H1 (cell line): ENCODE results near the gene CKAP2L. TPM values are rescaled to one million over a fixed set of nuclear protein-coding genes. Genes with fewer than 3 reads are reported as not detected.

Experiments used
- CTCF ChIA-PET: fragments of 300-600 bp; sonication (Branson Sonifier 250); formaldehyde crosslinking; loops from one replicate; lab custom pipeline; 2021; ENCODE audit not compliant: partially characterized antibody; lab: Charles Lee
- POLR2A ChIA-PET: fragments of 300-600 bp; sonication (Branson Sonifier 250); formaldehyde crosslinking; loops from one replicate; lab custom pipeline; 2021; ENCODE audit warnings: inconsistent platforms; ENCODE audit not compliant: partially characterized antibody; lab: Charles Lee
- DNase-seq, 2 experiments: peaks; one replicate each; pipeline versions ENCODE4 v3.0.0 to v3.0.0-alpha.2; 2010 to 2022; ENCODE audit warnings: low spot score in 2 of 2, low read depth in 1 of 2, mixed read lengths in 1 of 2
- FAIRE-seq: peaks from 2 replicates; lab custom pipeline; 2011; peaks lifted over from hg19 to GRCh38; lab: Jason Lieb, UNC
- H2AFZ ChIP-seq: 2 replicates; pipeline ENCODE4 v1.8.1; 2012; ENCODE audit warnings: low read length, inconsistent platforms
- H2AK5ac ChIP-seq: 2 replicates; pipeline ENCODE4 v1.6.1; 2013; ENCODE audit warnings: low read depth, low read length
- H2BK120ac ChIP-seq: replicated peaks from 2 replicates; pipeline ENCODE3; 2013; ENCODE audit warnings: low read depth, low read length, inconsistent platforms
- H2BK12ac ChIP-seq: 2 replicates; pipeline ENCODE4 v1.6.1; 2013; ENCODE audit warnings: low read depth, low read length
- H2BK15ac ChIP-seq: 2 replicates; pipeline ENCODE4 v1.6.1; 2013; ENCODE audit warnings: low read length
- H2BK20ac ChIP-seq: 2 replicates; pipeline ENCODE4 v1.6.1; 2013; ENCODE audit warnings: low read length
- H2BK5ac ChIP-seq: 2 replicates; pipeline ENCODE4 v1.6.1; 2013; ENCODE audit warnings: low read depth, low read length
- H3K14ac ChIP-seq: 2 replicates; pipeline ENCODE4 v1.6.1; 2013; ENCODE audit warnings: inconsistent platforms; ENCODE audit not compliant: insufficient read length
- H3K18ac ChIP-seq: 2 replicates; pipeline ENCODE4 v1.6.1; 2013; ENCODE audit warnings: low read length; ENCODE audit errors: extremely low read depth
- H3K23ac ChIP-seq: 2 replicates; pipeline ENCODE4 v1.6.1; 2013; ENCODE audit warnings: inconsistent platforms; ENCODE audit not compliant: insufficient read length
- H3K23me2 ChIP-seq: 2 replicates; pipeline ENCODE4 v1.6.1; 2013; ENCODE audit warnings: low read depth, low read length
- H3K27ac ChIP-seq: 2 replicates; pipeline ENCODE4 v1.6.1; 2011; ENCODE audit warnings: low read depth, low read length, inconsistent platforms
- H3K27me3 ChIP-seq, 4 experiments: replicated peaks in 1 of 4; 1 replicate in 1 of 4; 2 replicates in 3 of 4; pipeline versions ENCODE4 v1.6.1 to v1.8.1; 2011 to 2013; ENCODE audit warnings: low read length in 3 of 4, mild to moderate bottlenecking in 3 of 4, inconsistent platforms in 2 of 4, mixed read lengths in 2 of 4, moderate library complexity in 1 of 4; ENCODE audit not compliant: control insufficient read depth in 3 of 4, insufficient read depth in 3 of 4; ENCODE audit errors: extremely low read depth in 1 of 4
- H3K36me3 ChIP-seq, 4 experiments: 2 replicates each; pipeline versions ENCODE4 v1.6.1 to v1.8.1; 2011 to 2013; ENCODE audit warnings: mild to moderate bottlenecking in 4 of 4, low read length in 3 of 4, moderate library complexity in 2 of 4, control low read depth in 1 of 4, inconsistent platforms in 1 of 4; ENCODE audit not compliant: insufficient read depth in 4 of 4, control insufficient read depth in 2 of 4
- H3K4ac ChIP-seq: replicated peaks from 2 replicates; pipeline ENCODE3; 2013; ENCODE audit warnings: low read length, low read depth, mixed read lengths, inconsistent platforms; ENCODE audit not compliant: insufficient read length
- H3K4me1 ChIP-seq, 4 experiments: replicated peaks in 1 of 4; 1 replicate in 1 of 4; 2 replicates in 3 of 4; pipeline versions ENCODE4 v1.6.1 to v1.8.1; 2011 to 2013; ENCODE audit warnings: low read length in 3 of 4, inconsistent platforms in 2 of 4, mixed read lengths in 1 of 4; ENCODE audit not compliant: insufficient read depth in 4 of 4, control insufficient read depth in 3 of 4
- H3K4me2 ChIP-seq, 2 experiments: 2 replicates each; pipeline versions ENCODE4 v1.6.1 to v1.8.1; 2011 to 2013; ENCODE audit warnings: low read depth in 2 of 2, low read length in 2 of 2, control low read depth in 1 of 2, inconsistent platforms in 1 of 2, mild to moderate bottlenecking in 1 of 2; ENCODE audit not compliant: insufficient read depth in 1 of 2
- H3K4me3 ChIP-seq, 4 experiments: fragments of 200-600, 300-600 bp in 1 of 4; sonication (generic), shearing (Covaris generic), sonication (Bioruptor Twin) in 1 of 4; 2 replicates each; pipeline versions ENCODE4 v1.5.1 to v1.8.1; 2011 to 2016; ENCODE audit warnings: low read length in 4 of 4, low read depth in 3 of 4, control low read depth in 2 of 4, inconsistent platforms in 2 of 4, mild to moderate bottlenecking in 2 of 4, mixed read lengths in 1 of 4, moderate library complexity in 1 of 4; ENCODE audit not compliant: insufficient read depth in 2 of 4; ENCODE audit errors: extremely low read depth in 1 of 4
- H3K56ac ChIP-seq: replicated peaks from 2 replicates; pipeline ENCODE3; 2013; ENCODE audit warnings: low read depth, mild to moderate bottlenecking, mixed read lengths, low read length, inconsistent platforms; ENCODE audit not compliant: insufficient read length
- H3K79me1 ChIP-seq: 2 replicates; pipeline ENCODE4 v1.6.1; 2013; ENCODE audit warnings: low read depth, low read length, control low read depth
- H3K79me2 ChIP-seq, 2 experiments: 2 replicates each; pipeline versions ENCODE4 v1.6.1 to v1.8.1; 2012 to 2013; ENCODE audit warnings: low read length in 2 of 2, mild to moderate bottlenecking in 2 of 2, inconsistent platforms in 1 of 2; ENCODE audit not compliant: insufficient read depth in 2 of 2, control insufficient read depth in 1 of 2
- H3K9ac ChIP-seq, 4 experiments: replicated peaks in 1 of 4; 1 replicate in 1 of 4; 2 replicates in 3 of 4; pipeline versions ENCODE4 v1.6.1 to v1.8.1; 2011 to 2013; ENCODE audit warnings: low read depth in 3 of 4, low read length in 3 of 4, control low read depth in 2 of 4, mild to moderate bottlenecking in 2 of 4, moderate library complexity in 2 of 4, inconsistent platforms in 1 of 4; ENCODE audit errors: extremely low read depth in 1 of 4
- H3K9me3 ChIP-seq, 2 experiments: 2 replicates each; pipeline versions ENCODE4 v1.6.1 to v1.8.1; 2012 to 2013; ENCODE audit warnings: mild to moderate bottlenecking in 2 of 2, moderate library complexity in 2 of 2, control low read depth in 1 of 2, inconsistent platforms in 1 of 2, low read depth in 1 of 2, low read length in 1 of 2, mixed read lengths in 1 of 2; ENCODE audit not compliant: insufficient read depth in 2 of 2
- H4K20me1 ChIP-seq, 2 experiments: replicated peaks in 1 of 2; 2 replicates each; pipeline versions ENCODE3 to v1.8.1; 2011 to 2013; ENCODE audit warnings: inconsistent platforms in 2 of 2, low read length in 2 of 2, mild to moderate bottlenecking in 1 of 2; ENCODE audit not compliant: insufficient read depth in 2 of 2, control insufficient read depth in 1 of 2
- H4K5ac ChIP-seq: 2 replicates; pipeline ENCODE4 v1.6.1; 2013; ENCODE audit warnings: low read length, low read depth, mixed read lengths, inconsistent platforms; ENCODE audit not compliant: insufficient read length
- H4K8ac ChIP-seq: 2 replicates; pipeline ENCODE4 v1.8.0; 2013; ENCODE audit warnings: mild to moderate bottlenecking, moderate library complexity, low read length, inconsistent platforms; ENCODE audit not compliant: insufficient read depth; ENCODE audit errors: extremely low read depth
- H4K91ac ChIP-seq: replicated peaks from 2 replicates; pipeline ENCODE3; 2013; ENCODE audit warnings: low read length, mixed read lengths, inconsistent platforms; ENCODE audit not compliant: insufficient read length
- ATF2 ChIP-seq: IDR thresholded peaks from 2 replicates; pipeline ENCODE4 v1.6.1; 2012; ENCODE audit warnings: low read length, inconsistent platforms
- CBX5 ChIP-seq: fragments of 300-800, 300-1000 bp; sonication (generic); IDR thresholded peaks from 2 replicates; pipeline ENCODE4 v1.7.1; 2016; ENCODE audit warnings: antibody characterized with exemption, low read length, low read depth
- CREB1 ChIP-seq: IDR thresholded peaks from 2 replicates; pipeline ENCODE4 v1.6.1; 2012; ENCODE audit warnings: inconsistent platforms
- E2F6 ChIP-seq: IDR thresholded peaks from 2 replicates; pipeline ENCODE4 v1.6.1; 2012; ENCODE audit warnings: inconsistent platforms
- KDM1A ChIP-seq: fragments of 200-600, 300-600 bp; sonication (generic); IDR thresholded peaks from 2 replicates; pipeline ENCODE4 v1.7.1; 2016; ENCODE audit warnings: mild to moderate bottlenecking, low read length, borderline replicate concordance
- RNF2 ChIP-seq: fragments of 200-900, 300-1000 bp; sonication (generic); IDR thresholded peaks from 2 replicates; pipeline ENCODE4 v1.7.1; 2016; ENCODE audit warnings: borderline replicate concordance, low read depth, mild to moderate bottlenecking, antibody characterized with exemption, low read length; ENCODE audit not compliant: poor library complexity, severe bottlenecking; ENCODE audit errors: missing control alignments
- RXRA ChIP-seq: IDR thresholded peaks from 2 replicates; pipeline ENCODE4 v1.6.1; 2011; ENCODE audit warnings: low read depth, mild to moderate bottlenecking, low read length, moderate library complexity; ENCODE audit not compliant: insufficient read depth
- SP1 ChIP-seq: IDR thresholded peaks from 2 replicates; pipeline ENCODE4 v1.6.1; 2011; ENCODE audit warnings: low read depth, low read length
- SRF ChIP-seq: IDR thresholded peaks from 2 replicates; pipeline ENCODE4 v1.6.1; 2011; ENCODE audit warnings: mild to moderate bottlenecking, low read depth, low read length, moderate library complexity
- TAF7 ChIP-seq: optimal IDR thresholded peaks from 2 replicates; pipeline ENCODE3; 2011; ENCODE audit warnings: low read depth, mild to moderate bottlenecking, inconsistent platforms, low read length, moderate library complexity, borderline replicate concordance
- WGBS, 2 experiments: shearing (Covaris generic) in 1 of 2; methylation state at CpG; one replicate each; pipeline versions ENCODE4 v1.1.6 to v1.1.7; 2013 to 2015; ENCODE audit warnings: low lambda C conversion rate in 2 of 2, mixed read lengths in 2 of 2, inconsistent platforms in 1 of 2, low coverage in 1 of 2, missing lambda C conversion rate in 1 of 2; ENCODE audit not compliant: insufficient replicate concordance in 2 of 2, insufficient coverage in 1 of 2, insufficient read length in 1 of 2; ENCODE audit errors: extremely low coverage in 1 of 2, missing lambda C conversion rate in 1 of 2; 5-methylcytosine and 5-hydroxymethylcytosine counted together
- polyA plus RNA-seq, 7 experiments: library from polyadenylated mRNA; depleted of rRNA in 3 of 7; stranded (reverse) in 5 of 7; unstranded in 2 of 7; fragments of >200 nt in 5 of 7; fragments of 200-250 nt in 2 of 7; gene quantifications; 1 replicate in 5 of 7; 2 replicates in 1 of 7; 4 replicates in 1 of 7; pipeline versions ENCODE4 v1.2.1 to v1.2.3, GENCODE V29; 2011 to 2013; ENCODE audit warnings: missing spikeins in 2 of 7, mixed read lengths in 2 of 7
- total RNA-seq: library from RNA; stranded (reverse); fragmentation: NEBNext Ultra II Directional; extraction: Animal tissue kit (Norgen Biotek cat#: 25700); gene quantifications from 2 replicates; pipeline ENCODE4 v1.2.1, GENCODE V29; 2021

The CKAP2L gene
- total and polyA plus RNA-seq, 2 of the 8 experiments (the other 6 are each of a cell fraction or from before 2014, with no cell fraction given) = 2.5 to 20.7 TPM

GRCh38 chr2:112783187-112783714 lies 18.8 kb upstream of the CKAP2L start:
- Histone ChIP-seq H3K56ac (no peak overlapping the region), H4K8ac (no peak overlapping the region), H2BK5ac (no peak overlapping the region), H3K27me3 (no peaks in the 10 kb centered on the region), H3K23ac (no peak overlapping the region), H2BK15ac (no peak overlapping the region), H3K9me3 (no peaks in the 10 kb centered on the region), H3K4me3 (no peak overlapping the region), H3K23me2 (no peaks in the 10 kb centered on the region), H3K36me3 (no peaks in the 10 kb centered on the region), H2BK120ac (no peak overlapping the region), H4K91ac (no peak overlapping the region), H3K4ac (no peak overlapping the region), H2BK12ac (no peak overlapping the region), H3K4me1 (peaks cover 0 to 18% (median 3%) of the 10 kb centered on the region in 4 experiments; a peak in 3 of 7 replicates), H3K9ac (no peak overlapping the region), H3K79me1 (no peaks in the 10 kb centered on the region), H3K4me2 (no peak overlapping the region; a peak in 1 of 4 replicates), H4K20me1 (no peaks in the 10 kb centered on the region), H2BK20ac (no peak overlapping the region), H3K27ac (no peak overlapping the region), H2AFZ (peak overlapping the region; percentile 64; the same call in 1 of the 2 replicates), H4K5ac (no peak overlapping the region), H3K18ac (no peak overlapping the region), H3K14ac (no peak overlapping the region), H3K79me2 (no peaks in the 10 kb centered on the region), H2AK5ac (no peak overlapping the region)
- CTCF ChIA-PET = interaction anchor here (1.2 to 1.4 kb wide), 2 partner anchors 10 to 176 kb away, joined by 4 read pairs; no protein-coding TSS in a partner anchor
- FAIRE-seq (no peak), DNase-seq (no peak)
- WGBS, 2 experiments = 91% methylated on average over 3 of the region's 3 CpGs; no CpG with 5 or more reads in 1 of the 2 experiments
- TF ChIP-seq KDM1A = no peak
- no peak for TF ChIP-seq TAF7
- no peak for TF ChIP-seq ATF2
- no peak for TF ChIP-seq RNF2
- TF ChIP-seq SRF = no peak
- no peak for TF ChIP-seq RXRA
- TF ChIP-seq CREB1 = no peak
- TF ChIP-seq E2F6 = no peak
- no peak for TF ChIP-seq CBX5
- TF ChIP-seq SP1 = no peak
- POLR2A ChIA-PET = interaction anchor here (1.4 kb wide), 1 partner anchor 9 kb away, joined by 3 read pairs; no protein-coding TSS in a partner anchor
